Tibial nerve (tissue), 4 donors: ENCODE measurements around the gene RBM19.

Source experiments
- EP300 ChIP-seq, 2 donors: sonication (generic); formaldehyde crosslinking; IDR thresholded peaks; one replicate each; pipeline ENCODE4 v1.6.1; 2017; ENCODE audit warnings: antibody characterized with exemption in 2 of 2, mild to moderate bottlenecking in 1 of 2
- POLR2A ChIP-seq, 2 donors: fragments of 450-650 bp; IDR thresholded peaks; one replicate each; pipeline ENCODE4 v1.6.1; 2017; ENCODE audit warnings: antibody characterized with exemption in 2 of 2, mild to moderate bottlenecking in 2 of 2, moderate library complexity in 2 of 2
- TF ChIP-seq, protein P1 (sequence below), 5 experiments: fragments of 200-600 bp in 3 of 5; fragments of 450-650 bp in 2 of 5; sonication (generic) in 3 of 5; IDR thresholded peaks; one replicate each; pipeline ENCODE4 v1.5.1; 2016 to 2019; ENCODE audit warnings: antibody characterized with exemption in 5 of 5, mild to moderate bottlenecking in 3 of 5, moderate library complexity in 2 of 5

DNA sequence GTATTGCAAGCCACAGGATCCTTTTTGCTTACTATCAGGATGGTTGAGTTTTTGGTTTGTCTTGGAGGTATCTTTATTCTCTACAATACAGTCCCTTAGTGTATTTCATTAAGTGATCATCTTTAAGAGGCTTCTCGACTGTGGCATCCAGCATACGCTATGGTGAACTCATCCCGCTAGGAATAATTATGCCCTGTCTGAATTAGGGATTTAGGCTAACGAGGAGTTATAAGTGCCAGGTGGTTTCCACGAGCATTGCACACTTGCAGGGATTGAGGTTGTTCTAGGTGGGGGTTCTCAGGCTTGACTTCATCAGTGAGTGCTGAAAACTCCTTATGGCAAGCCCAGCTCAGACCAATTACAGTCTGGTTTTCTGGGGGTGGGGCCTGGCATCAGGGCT, 37.2 kb upstream of the RBM19 start:
- TF ChIP-seq, protein P1, sequence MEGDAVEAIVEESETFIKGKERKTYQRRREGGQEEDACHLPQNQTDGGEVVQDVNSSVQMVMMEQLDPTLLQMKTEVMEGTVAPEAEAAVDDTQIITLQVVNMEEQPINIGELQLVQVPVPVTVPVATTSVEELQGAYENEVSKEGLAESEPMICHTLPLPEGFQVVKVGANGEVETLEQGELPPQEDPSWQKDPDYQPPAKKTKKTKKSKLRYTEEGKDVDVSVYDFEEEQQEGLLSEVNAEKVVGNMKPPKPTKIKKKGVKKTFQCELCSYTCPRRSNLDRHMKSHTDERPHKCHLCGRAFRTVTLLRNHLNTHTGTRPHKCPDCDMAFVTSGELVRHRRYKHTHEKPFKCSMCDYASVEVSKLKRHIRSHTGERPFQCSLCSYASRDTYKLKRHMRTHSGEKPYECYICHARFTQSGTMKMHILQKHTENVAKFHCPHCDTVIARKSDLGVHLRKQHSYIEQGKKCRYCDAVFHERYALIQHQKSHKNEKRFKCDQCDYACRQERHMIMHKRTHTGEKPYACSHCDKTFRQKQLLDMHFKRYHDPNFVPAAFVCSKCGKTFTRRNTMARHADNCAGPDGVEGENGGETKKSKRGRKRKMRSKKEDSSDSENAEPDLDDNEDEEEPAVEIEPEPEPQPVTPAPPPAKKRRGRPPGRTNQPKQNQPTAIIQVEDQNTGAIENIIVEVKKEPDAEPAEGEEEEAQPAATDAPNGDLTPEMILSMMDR (IDR thresholded peaks at IDR 0.05): no peak
- TF ChIP-seq POLR2A (IDR thresholded peaks at IDR 0.05) (no peak), EP300 (IDR thresholded peaks at IDR 0.05) (no peak)
